NCI-H345 treated with DMSO at 0.1 percent for 48 hours (cell line): Measurements from ENCODE around the gene SLC2A9.

ENCODE experiments used
- DNase-seq: peaks from one replicate; lab custom pipeline; 2025; ENCODE audit not compliant: unreplicated experiment; lab: John Stamatoyannopoulos, UW

The SLC2A9 gene

DNA sequence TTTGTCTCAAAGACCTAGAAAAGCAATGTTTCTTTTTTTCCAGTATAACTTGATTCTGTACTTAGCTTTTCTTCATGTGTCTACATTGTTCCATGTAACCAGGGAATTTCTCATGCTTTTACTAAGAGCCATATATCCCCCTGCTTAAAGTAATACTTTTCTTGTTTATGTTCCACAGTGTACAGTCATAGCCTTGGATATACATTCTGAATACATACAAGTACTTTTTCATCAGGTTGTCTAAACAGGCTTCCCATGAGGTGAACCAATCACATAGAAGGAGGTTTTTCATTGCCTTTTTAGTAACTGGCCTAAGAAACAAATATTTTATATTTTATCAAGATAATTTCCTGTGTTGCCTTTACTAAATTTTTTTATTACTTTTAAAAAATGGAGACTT is 52.8 kb downstream of the SLC2A9 start:
- DNase-seq: no peak

DNA sequence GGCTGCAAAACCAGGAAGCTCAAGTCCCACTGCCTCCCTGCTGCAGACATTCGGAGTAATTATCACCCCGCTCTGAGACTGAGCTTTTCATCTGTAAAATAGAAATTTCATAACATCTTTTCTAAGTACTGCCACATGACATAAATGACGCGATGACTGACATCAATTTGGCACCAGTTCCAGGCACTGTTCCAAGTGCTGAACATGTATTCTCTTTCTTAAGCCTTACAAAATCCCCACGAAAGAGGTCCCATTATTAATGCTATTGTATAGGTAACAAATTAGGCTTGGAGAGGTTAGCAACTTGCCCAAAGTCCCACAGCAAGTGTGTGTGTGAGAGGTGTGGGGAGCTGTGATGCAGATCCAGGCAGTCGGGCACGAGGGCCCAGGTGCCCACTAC is 56.4 kb downstream of the SLC2A9 start:
- no peak for DNase-seq

DNA sequence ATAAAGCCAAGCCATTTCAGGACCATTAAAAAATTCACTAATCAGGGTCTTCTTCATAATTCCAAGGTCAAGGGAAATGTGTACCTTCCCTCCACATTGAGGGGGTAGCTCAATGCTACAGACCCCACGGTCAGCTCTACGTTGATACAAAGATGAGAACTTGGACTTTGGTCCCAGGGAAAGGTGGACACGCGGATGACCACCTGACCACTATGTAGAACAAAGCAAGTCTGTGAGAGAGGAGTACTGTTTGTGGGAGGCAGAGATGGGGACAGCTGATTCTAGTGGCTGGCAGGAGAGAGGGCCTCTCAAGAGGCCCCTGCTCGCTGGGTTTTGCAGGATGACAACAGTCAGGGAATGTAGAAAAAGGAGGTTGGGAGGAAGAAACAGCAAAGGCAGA is 58.0 kb downstream of the SLC2A9 start:
- no peak for DNase-seq

DNA sequence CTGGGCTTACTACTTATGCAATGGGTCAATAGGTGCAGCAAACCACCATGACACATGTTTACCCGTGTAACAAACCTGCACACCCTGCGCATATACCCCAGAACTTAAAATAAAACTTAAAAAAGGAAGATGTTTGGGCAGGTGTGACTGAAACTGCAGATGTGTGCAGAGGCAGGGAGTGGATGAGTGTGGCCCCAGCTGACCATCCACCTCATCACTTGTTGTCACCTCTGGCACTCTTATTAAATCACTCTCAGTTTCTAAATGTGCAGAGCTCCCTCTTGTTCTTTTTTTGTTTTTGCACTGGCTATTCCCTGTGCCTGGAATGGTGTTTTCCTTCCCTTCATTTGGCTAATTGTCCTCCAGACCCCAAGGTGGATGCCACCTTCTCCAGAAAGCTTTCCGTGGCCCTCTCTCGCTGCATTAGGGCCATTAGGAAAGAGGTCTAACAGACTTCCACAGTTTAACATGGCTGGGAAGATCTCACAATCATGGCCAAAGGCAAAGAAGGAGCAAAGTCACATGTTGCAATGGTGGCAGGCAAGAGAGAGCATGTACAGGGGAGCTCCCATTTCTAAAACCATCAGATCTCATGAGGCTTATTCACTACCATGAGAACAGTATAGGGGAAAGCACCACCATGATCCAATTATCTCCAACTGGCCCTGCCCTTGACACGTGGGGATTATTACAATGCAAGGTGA is 58.5 kb downstream of the SLC2A9 start:
- no peak for DNase-seq

DNA sequence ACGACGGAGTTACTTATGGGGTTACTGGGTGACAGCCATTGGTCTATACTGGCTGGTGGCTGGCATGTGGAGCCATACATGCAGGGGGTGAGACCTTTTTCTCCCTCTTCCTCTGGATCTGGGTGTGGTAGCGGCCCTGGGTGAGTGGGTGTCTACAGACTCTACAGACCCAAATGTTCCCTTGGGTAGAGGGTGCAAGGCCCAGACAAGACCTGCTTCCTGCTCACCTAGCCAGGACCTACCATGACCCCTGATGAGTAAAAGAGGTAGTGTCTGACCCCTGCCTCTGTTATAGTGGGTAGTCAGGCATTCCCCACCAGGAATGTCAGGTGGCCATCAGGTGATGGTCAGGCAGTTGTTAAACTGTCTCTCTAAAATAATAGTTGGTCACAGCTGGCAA is 66.8 kb downstream of the SLC2A9 start:
- DNase-seq: no peak

DNA sequence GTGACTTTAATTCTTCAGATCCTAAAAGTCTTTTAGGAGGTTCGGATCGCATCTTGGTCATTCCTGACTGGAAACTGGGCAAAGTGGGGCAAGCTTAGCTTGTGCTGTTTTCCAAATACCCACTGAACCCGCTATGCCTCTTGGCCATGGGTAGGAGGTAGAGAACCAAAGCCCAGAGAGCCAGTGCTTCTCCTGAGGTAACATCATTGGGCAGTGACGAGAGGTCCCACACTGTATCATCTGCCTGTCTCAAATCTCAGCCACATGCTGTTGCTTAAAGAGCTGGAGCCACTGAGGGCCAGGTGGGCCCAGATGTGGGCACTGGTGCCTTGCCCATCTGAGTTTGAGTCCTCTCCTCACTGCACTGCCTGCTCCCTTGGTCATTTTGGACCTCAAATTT is 68.2 kb downstream of the SLC2A9 start:
- DNase-seq: no peak

DNA sequence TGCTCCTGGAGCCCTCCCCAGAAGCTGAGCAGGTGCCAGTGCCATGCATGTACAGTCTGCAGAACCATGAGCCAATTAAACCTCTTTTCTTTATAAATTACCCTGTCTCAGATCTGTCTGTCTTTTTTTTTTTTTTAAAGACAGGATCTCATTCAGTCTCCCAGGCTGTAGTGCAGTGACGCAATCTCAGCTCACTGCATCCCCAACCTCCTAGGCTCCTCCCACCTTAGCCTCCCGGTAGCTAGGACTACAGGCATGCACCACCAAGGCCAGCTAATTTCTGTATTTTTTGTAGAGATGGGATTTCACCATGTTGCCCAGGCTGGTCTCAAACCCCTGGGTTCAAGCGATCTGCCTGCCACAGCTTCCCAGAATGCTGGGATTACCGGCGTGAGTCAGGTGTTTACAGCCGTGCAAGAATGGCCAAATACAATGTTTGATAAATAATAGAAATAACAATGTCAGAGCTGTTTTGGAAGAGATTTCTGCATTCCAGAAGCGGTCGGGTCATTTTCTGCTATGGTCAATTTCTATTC is 68.8 kb downstream of the SLC2A9 start:
- DNase-seq: no peak

DNA sequence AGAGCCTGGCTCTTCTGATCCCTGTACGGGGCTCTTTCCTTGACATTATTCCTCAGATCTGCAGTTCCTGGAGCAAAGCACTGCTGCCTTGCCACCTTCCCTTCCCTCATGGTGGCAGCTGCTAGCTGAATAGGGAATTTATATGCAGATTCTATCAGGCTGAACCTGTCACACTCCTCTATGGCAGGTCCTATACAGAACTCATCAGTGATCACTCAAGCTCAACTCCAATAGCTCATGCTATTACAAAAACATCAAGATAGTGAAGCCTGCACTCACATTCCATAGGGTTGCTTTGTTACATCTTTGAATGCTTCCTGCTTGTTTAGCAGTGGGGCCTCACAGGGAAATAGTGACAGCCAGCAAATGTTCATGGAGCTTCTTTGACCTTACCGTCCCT is 71.7 kb downstream of the SLC2A9 start:
- DNase-seq: no peak

DNA sequence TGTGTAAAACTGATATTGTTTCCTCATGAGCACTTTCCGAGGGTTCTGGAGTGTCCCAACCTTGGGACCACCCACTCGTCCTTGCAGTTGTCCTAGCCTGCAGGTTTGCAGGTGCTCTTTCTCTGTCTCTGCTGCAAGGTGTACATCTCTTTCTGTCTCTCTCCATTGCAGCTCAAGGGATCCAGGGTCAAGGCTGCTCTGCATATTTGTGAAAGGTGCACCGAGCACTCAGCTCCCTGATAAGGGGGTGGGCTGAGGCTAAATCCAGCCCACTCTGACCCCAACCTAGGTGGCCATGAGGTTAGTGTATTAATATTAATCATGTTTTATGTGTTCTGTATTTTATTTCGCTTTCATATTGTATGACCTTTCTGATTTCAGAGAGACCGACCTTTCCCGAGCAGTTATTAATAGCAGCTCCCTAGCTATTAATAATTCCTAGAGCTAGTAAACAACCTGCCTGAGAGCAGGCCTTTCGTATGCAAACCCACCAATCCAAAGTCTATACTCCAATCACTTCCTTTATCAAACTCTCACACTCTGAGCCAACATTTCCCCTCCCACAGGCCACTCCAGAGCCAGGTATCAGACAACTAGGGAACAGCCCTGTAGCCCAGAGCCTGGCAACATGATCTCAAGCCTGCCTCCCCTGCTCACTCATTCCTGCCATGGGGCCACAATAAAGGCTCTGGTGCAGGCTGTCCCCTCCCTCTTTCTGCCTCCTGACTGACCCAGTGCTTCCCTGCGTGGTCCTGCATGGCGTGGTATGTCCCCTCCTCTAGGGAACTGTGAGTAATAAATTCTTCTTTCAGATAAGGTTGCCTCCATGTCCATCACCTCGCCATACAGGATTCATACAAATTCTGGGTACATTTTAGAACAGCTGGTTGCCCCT is 73.9 kb downstream of the SLC2A9 start:
- DNase-seq: no peak

DNA sequence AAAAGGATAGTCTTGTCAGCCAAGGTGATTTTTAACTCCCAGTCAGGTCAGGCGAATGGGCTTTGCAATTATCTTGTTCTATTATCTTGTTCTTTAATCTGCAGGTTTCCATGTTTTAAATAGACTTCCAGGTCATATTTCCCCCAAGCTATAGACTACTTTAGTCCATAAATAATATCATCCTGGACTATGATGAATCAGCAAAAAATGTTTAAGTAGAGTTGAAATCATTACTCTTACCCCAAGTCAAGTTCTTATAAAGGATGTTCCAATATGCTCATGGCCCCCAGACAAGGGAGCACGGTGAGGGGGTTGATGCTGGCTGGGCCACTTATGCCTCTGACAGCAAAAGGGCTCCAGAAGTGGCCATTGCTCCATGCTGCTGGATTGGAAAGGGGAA is 75.1 kb downstream of the SLC2A9 start:
- DNase-seq: no peak

DNA sequence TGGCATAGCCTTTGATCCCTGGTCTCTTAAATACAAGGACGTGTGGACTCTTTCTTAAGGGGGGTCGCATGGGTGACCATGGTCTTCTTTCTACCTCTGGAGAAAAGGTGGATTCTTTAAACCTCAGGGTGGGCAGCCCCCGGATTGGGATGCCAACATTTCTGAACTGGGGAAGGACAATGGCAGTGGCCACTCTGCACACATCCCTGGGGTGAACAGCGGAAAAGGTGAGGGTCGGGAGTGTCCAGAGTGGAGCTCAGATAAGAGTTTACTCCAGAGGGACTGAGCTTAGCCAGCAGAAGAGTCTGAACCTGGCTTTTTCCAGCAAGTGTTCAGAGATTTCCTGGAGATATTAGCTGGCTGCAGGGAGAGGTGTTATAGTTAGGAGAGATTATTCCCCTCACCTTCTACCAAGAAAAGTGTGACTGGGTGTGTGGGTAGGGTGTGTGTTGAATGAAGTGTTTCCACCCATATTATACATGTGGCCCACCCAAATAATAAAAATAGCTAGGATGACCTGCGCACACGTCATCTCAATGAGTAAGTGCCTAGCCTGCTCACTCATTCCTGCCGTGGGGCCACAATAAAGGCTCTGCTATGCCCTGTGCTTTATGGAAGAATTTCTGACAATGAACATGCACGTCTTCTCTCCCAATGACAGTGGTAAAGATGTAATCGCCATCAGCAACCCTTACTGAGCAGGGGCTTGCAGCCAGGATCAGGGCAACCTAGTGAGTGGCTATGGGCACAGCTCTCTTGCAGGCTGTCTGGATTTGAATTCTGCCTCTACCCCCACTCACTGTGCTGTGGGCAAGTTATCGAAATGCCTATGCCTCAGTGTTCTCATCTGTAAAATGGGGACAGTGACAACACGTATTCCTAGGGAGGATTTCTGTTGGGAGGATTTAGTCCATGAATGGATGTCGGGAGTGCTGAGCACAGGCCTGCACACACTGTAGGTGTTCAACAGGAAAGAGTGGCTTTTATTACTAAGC is 76.6 kb downstream of the SLC2A9 start:
- no peak for DNase-seq

DNA sequence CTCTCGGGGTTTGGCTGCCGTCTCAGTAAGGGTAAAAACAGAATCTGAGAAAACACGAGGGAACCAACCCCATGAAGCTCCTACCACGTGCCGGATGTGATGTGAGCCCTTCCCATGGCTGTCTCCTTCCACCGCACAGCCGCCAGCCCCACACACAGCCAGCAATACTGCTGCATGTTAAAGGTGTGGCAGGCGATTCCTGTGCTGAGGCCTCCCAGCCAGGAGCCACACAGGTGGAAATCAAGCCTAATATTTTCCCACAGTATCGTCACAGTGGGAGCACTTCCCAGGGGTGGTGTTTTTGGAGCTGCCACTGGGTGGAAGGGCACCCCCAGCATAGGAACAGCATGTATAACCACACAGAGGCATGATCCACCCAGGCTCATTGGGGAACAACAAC is 77.5 kb downstream of the SLC2A9 start:
- DNase-seq: no peak

DNA sequence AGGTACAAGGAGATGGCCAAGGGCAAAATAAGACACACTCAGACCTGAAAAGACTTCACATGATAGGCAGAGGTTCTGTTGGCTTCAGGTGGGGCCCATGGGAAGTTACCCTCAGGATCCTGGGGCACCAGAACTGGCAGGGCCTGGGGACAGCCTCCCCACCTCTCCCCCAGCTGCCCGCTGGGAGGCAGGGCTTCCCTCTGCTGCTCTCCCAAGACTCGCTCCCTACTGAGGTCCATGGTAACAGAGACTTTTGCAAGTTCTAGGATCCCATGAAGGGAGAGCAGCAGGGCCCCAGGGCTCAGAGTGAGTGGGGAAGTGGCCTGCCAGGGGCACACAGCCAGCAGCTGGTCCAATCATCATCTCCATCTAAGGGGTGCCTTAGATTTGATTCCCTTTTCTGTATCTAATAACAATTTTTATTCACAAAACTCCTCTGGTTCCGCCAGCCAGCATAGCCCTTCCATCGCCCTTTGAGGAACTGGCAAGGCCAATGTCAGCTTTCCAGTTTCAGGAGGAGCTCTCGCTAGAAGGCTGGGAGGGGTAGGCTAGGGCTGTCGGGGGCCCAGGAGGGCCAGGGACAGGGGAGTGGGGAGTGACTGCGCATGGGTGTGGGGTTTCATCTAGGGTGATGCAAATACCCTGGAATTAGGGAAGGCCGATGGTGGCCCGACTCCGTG is 78.2 kb downstream of the SLC2A9 start:
- DNase-seq: no peak

DNA sequence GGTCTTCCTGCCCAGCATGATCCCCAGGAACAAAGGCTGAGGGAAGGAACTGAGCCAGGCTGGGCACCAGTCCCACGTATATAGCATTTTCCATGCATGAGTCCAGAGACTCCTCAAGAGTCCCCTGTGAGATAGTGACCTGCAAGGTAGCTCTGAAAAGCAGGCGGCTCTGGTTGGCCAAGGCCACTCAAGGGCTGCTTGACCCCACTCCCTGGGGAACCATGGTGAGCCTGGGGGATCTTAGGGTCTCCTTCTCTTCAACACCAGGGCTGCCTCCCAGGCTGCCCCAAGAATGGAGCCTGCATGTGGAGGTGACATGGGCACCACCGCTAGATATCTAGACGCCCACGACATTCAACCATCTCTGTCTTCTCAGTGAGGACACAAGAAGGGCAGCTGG is 79.2 kb downstream of the SLC2A9 start:
- no peak for DNase-seq

DNA sequence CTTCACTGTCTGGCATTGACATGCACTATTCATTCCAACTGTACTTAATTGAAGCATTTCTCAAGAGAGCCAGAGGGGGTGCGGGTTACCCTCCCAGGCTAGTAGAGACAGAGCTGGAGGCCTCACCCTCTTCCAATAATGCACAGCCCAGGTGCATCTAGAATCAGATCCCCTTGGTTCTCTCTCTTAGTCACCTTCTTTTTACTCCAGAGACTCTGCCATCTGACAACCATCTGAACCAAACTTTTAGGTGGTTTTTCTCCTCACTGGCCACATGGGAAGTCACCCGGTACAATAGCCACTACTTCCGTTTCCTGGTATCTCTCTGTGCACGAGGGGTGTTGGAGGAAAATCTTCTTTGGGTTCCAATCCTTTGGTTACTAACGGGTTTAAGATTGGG is 81.3 kb downstream of the SLC2A9 start:
- DNase-seq: no peak

DNA sequence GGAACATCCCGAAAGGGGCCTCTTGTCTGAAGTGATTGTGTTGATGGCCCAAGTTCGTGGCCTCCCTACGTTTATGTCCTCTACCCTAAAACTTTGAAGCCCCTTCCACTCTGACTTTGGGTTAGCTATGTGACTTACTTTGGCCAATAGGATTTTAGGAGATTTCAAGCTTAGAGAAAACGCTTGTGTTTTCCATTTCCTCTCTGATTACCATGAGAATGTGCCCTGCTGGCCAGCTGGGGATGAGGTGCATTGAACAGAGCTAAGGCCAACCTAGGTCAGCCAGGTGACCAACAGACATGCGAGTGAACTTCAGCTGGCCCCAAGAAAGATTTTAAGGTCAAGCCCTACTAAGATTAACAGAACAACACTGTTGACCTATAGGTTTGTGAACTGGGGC is 82.4 kb downstream of the SLC2A9 start:
- no peak for DNase-seq

DNA sequence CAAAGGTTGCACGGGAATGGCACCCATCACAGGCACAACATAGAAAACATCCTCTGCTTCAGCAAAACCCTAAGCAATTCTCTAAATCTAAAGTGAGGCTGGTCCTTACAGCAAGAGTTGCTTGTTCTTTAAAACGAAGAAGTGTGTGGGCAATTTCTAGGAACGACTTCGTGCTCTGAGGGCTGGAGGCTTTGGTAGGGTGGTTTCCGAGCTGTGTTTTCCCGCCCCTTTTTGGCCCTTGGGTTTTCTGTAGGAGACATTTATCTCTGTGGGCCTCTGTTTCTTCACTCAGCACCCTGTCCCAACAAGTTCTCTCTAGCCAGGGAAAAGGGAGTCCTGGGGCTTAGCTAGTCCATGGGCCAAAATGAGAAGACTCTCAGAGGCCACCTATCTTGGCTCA is 84.2 kb downstream of the SLC2A9 start:
- no peak for DNase-seq

DNA sequence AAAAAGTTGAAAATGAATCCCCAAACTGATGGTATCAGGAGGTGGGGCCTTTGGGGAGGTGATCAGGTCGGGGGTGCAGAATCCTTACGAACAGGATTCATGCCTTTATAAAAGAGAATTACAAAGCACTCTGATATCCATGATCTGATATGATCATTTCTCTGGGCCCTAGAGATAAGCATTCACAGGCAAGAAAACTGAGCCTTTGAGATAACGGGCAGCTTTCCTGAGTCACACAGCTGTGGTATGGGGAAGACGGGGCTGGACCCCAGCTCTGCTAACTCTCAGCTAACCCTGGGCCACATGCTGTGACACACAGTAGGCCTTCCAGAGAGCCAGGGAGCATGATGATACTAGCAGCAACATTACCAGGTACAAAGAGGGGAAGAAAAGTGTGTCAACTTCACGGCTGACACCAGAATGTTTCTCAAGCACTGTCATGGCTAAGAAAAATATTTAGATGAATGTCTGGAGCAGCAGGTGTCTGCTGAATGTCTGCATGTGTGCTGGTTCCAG is 85.1 kb downstream of the SLC2A9 start:
- DNase-seq: no peak

DNA sequence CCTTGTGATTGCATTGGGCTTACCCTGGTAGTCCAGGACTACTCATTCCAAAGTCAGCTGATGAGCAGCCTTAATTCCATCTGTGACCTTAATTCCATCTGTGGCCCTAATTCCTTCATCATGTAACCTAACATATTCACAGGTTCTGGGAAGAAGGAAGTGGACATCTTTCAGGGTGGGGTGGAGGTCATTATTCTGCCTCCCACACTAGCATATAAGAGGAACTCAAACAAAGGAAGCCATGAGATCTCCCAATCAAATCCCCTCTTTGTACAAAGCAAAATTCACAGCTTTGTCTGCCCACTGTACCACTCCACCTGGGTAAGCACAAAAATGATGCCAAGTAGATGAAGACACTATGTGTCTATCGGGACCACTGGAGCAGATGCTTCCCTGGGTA is 87.3 kb downstream of the SLC2A9 start:
- DNase-seq: no peak

DNA sequence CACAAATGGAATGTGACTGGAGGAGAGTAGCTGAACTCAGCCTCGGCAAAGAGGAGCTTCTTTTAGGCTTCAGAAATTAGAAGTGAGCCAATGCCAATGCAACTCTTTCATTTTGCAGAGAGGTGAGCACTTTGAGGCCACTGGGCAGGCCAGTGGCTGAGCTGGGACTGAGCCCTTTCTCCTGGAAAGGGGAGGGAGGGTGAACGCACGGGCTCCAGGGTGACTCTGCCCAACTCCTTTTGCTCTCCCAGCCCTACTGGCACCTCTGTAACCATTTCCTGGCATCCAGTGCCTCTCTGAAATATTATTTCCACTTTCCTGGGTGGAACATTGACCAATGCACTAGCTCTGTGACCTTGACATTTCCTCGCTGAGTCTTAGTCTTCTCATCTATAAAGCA is 88.1 kb downstream of the SLC2A9 start:
- no peak for DNase-seq
